Activated naive CD8-positive, alpha-beta T cell (primary cell): ENCODE data around the gene MGARP.

ENCODE experiments used
- H3K27ac Mint-ChIP-seq: one replicate; pipeline ENCODE4 v1.8.0; 2021; ENCODE audit warnings: mixed read lengths
- H3K27me3 Mint-ChIP-seq: one replicate; pipeline ENCODE4 v1.8.0; 2021; ENCODE audit warnings: mixed read lengths
- H3K36me3 Mint-ChIP-seq: one replicate; pipeline ENCODE4 v1.8.0; 2021; ENCODE audit warnings: mixed read lengths
- H3K4me1 Mint-ChIP-seq: one replicate; pipeline ENCODE4 v1.8.0; 2021; ENCODE audit warnings: low read depth, mixed read lengths
- H3K4me3 Mint-ChIP-seq: one replicate; pipeline ENCODE4 v1.8.0; 2021; ENCODE audit warnings: mild to moderate bottlenecking, mixed read lengths
- H3K9me3 Mint-ChIP-seq: one replicate; pipeline ENCODE4 v1.8.0; 2021; ENCODE audit warnings: low read depth, mixed read lengths

The MGARP gene

DNA sequence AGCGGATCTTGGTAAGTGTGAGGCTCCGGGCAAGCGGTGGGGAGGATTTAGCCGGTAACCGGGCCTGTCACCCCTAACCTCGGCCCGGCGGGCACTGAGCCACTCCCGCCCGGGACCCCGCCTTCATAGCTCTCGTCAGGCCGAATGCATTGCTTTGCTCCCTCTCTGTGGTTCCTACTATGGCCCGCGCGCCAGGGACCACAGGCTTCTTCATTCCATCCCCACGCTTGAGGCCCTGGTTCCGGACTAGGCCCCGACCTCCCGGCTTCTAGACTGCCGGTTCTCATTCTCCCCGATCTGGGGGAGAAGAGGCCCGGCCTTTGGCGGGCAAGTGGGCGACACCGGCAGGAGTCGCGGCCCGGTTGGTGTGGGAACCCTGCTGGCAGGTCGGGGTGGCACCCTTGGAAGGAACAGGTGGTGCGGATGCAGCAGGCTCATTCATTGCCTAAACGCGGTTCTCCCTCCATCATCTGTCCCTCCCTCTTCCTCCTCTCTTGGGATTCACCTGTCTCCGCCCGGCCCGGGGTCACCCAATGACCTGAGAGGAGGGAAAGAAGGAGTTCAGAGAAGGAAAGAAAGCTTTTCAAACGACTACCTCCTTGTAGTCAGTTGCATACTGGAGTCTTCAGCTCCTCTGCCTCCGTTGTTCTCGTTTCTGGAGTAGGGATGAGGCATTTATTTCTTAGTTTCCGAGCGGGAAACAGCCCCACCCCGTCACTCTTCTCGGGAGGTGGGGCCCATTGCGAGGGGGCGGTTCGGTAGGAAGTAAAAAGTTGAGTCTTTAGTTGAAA is 22.0 kb upstream of the MGARP start, which contains the start of gene NDUFC1:
NDUFC1 (minus strand) TSS at position 657 of the 791 bp plus-strand sequence. CDS start 6,679 bp downstream, outside the sequence.
- Mint-ChIP-seq H3K36me3 (peaks cover 10% of the 10 kb centered on the region), H3K27ac (peak within 1 kb of the TSS; percentile 100), H3K4me1 (peaks cover 58% of the 10 kb centered on the region), H3K9me3 (peaks cover 3% of the 10 kb centered on the region), H3K4me3 (peak within 1 kb of the TSS; percentile 100), H3K27me3 (no peaks in the 10 kb centered on the region)

DNA sequence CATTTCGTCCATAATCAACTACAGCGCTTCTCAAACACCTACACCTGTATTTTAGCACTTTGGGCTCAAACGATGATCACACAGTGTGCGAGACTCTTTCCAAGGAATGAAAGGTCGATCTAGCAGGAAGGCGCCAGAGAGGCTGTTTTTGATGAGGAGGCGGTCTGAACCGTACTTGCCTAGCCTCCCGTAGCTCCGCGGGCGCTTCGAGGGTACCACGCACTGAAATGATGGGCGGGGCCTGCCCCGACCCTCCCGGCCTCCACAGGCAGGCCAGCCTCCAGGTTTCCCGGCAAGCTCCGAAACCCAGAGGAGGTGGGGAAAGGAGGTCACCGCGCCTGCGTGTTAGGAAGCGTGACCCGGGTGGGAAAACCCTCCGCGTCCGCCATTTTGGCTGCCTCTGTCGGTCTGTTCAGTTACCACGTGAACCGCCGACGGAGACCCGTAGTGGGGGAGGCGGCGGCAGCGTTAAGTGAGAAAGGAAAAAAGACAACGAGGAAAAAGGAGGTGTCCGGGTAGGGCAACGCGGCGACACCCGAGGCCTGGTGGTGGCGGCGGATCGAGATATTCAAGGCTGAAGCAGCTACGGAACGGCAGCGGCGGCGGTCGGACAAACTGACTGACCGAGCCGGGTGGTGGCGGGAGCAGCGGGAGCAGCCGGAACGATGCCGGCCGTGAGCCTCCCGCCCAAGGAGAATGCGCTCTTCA is 21.2 kb upstream of the MGARP start, which contains the start of gene NAA15:
NAA15 (plus strand) TSS at position 393 of the 708 bp plus-strand sequence; CDS start at position 666, 273 bp downstream.
- peaks cover 8% of the 10 kb centered on the region for H3K36me3 Mint-ChIP-seq
- H3K4me1 Mint-ChIP-seq = peaks cover 55% of the 10 kb centered on the region
- peak within 1 kb of the TSS; percentile 100 for H3K4me3 Mint-ChIP-seq
- H3K27ac Mint-ChIP-seq = peak within 1 kb of the TSS; percentile 100
- peaks cover 3% of the 10 kb centered on the region for H3K9me3 Mint-ChIP-seq
- H3K27me3 Mint-ChIP-seq = no peaks in the 10 kb centered on the region

DNA sequence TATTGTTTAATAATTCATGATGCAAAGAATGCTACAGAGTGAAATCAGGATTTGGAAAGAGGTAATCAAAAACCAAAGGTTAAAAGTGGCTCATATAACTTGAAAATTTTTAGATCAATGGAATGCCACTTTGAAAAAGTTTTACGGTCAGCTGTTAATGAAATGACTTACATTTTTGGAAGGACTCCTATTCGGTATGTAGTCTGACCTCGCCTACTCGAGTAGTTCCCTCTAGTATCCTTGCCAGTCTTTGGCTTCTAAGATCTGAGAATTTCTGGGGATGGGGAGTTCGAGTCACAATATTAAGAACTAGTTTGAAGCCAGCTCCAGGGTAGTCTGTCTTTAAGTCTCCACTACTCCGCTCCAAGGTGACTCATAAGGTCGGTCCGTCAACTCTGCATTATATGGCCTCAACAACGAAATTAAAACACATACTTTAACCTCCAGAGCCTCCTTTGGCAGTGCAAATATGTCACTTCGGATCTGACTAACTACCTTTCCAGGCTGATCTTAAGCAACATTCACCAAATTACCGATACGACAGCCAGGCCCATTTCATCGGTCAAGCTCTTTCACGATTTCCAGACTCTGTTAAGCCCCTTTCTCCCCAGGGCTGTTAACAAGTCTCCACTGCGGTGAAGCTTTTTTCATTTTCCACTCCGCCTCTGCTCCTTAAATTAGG is 20.5 kb upstream of the MGARP start:
- Mint-ChIP-seq H3K9me3 (peaks cover 3% of the 10 kb centered on the region), H3K27me3 (no peaks in the 10 kb centered on the region), H3K27ac (peak overlapping the region; percentile 100), H3K4me3 (peak overlapping the region; percentile 100), H3K4me1 (peaks cover 59% of the 10 kb centered on the region), H3K36me3 (peaks cover 6% of the 10 kb centered on the region)

DNA sequence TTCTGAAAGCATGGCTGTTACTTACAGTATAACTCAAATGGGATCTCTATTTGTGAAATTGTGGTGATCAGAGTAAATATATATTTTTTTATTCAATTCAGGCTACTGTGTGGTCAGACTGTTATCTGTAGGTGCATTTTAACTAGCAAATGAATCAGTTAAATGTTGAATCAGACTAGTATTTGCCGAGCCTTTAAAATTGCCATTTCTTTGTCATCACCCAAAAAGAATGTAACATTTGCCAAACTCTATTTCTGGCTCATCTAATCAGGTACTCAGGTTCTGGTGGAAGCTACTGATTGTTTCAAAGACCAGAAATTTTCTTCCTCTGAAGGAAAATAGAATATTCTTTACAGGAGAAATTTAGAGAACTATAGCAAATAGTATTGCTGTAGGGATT is 19.5 kb upstream of the MGARP start:
- peaks cover 56% of the 10 kb centered on the region for H3K4me1 Mint-ChIP-seq
- peak overlapping the region; percentile 100 for H3K4me3 Mint-ChIP-seq
- H3K27me3 Mint-ChIP-seq = no peaks in the 10 kb centered on the region
- no peak overlapping the region for H3K27ac Mint-ChIP-seq
- H3K9me3 Mint-ChIP-seq = no peaks in the 10 kb centered on the region
- peaks cover 5% of the 10 kb centered on the region for H3K36me3 Mint-ChIP-seq

DNA sequence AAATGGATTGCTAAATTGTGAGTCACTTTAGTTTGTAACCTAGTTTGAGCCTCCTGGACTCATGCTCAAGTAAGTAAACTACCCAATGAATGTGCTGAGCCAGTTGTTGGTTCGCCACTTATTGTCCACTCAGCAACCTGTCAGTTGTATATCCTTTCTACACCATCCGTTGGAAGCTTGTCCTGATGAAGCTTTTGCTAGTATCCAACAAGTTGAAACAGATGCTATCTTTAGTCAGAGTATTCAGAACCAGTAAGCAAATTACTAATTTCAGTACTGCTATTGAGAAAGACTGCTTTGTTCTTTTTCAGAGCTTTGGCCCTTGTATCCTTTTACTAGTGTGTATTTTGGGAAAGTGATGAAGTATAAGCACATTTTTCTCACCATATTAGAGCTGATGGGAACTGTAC is 17.0 kb upstream of the MGARP start:
- no peak overlapping the region for H3K27ac Mint-ChIP-seq
- peaks cover 54% of the 10 kb centered on the region for H3K4me1 Mint-ChIP-seq
- H3K9me3 Mint-ChIP-seq = no peaks in the 10 kb centered on the region
- no peak overlapping the region for H3K4me3 Mint-ChIP-seq
- H3K36me3 Mint-ChIP-seq = peaks cover 5% of the 10 kb centered on the region
- no peaks in the 10 kb centered on the region for H3K27me3 Mint-ChIP-seq

DNA sequence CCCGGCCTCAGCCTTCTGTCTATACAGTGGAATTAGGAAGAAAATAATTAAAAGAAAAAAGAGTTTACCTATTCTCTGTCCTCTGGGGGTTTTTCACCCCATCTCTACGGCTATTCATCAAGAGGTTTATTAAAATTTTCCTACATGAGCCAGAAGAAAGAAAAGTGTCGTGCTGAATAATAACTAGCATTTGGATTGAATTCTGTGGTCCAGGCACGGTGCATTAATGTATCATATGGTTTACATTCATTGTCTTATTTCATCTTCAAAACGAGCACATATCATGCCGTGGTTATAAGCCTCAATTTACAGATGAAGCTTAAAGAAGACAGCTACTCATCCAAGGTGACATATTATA is 15.9 kb upstream of the MGARP start:
- peak overlapping the region; percentile 94 for H3K27ac Mint-ChIP-seq
- H3K4me1 Mint-ChIP-seq = peaks cover 52% of the 10 kb centered on the region
- no peaks in the 10 kb centered on the region for H3K27me3 Mint-ChIP-seq
- peak overlapping the region; percentile 93 for H3K4me3 Mint-ChIP-seq
- peaks cover 5% of the 10 kb centered on the region for H3K36me3 Mint-ChIP-seq
- H3K9me3 Mint-ChIP-seq = no peaks in the 10 kb centered on the region

DNA sequence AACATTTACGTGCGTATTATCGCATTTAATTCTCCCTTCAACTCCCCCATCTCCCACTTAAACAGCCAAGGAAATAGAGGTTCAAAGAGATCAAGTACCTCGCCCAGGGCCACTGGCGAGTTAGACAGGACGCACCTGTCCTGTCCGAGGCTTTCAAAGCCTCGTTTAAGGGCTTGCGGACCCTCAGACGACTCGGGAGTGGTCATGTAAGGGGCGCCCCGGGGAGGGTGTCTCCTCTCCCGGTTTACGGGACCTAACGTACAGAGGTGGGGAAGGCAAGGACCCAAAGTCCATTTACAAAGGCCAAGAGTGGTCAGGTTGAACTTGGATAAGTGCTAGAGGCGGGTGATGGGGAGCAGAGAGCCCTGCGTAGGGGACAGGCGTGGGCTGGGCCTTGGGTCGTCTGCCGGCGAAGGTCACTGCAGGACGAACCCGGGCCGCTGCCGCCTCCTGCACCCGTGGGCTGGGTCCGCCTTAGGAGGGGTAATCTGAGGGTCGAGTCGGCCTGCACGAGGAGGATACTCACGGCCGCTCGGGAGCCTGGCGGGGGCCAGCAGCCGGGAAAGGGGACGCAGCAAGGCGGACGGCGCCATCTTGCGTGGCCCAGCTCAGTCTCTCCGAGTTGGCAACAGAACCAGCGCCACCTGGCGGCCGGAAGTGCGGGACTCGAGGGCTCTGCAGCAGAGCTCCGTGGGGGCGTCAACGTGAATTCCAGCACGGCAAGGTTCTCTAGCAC is 15.3 kb upstream of the MGARP start:
- Mint-ChIP-seq H3K36me3 (peaks cover 5% of the 10 kb centered on the region), H3K9me3 (no peaks in the 10 kb centered on the region), H3K27ac (peak overlapping the region; percentile 94), H3K4me1 (peaks cover 46% of the 10 kb centered on the region), H3K27me3 (no peaks in the 10 kb centered on the region), H3K4me3 (peak overlapping the region; percentile 93)

DNA sequence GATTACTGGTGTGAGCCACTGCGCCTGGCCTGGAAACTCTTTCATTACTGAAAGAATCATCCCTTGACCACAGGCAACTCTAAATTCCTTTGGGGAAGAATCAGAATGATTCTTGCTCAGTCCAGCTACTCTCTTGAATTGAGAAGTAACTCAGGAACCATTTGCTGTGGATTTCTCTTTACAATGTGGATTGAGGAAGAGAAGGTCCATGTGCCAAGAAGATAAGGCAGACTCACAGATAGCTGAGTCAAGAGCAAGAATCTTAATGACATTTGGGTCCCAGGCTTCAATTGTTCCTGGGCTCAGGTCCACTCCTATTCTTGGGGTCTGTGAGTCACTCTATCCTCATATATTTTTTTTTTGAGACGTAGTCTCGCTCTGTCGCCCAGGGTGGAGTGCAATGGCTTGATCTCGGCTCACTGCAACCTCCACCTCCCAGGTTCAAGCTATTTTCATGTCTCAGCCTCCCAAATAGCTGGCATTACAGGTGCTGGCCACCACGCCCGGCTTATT is 6.2 kb upstream of the MGARP start:
- H3K4me1 Mint-ChIP-seq = peaks cover 2% of the 10 kb centered on the region
- H3K9me3 Mint-ChIP-seq = no peaks in the 10 kb centered on the region
- no peak overlapping the region for H3K4me3 Mint-ChIP-seq
- H3K27ac Mint-ChIP-seq = no peak overlapping the region
- peaks cover 6% of the 10 kb centered on the region for H3K36me3 Mint-ChIP-seq
- no peaks in the 10 kb centered on the region for H3K27me3 Mint-ChIP-seq

DNA sequence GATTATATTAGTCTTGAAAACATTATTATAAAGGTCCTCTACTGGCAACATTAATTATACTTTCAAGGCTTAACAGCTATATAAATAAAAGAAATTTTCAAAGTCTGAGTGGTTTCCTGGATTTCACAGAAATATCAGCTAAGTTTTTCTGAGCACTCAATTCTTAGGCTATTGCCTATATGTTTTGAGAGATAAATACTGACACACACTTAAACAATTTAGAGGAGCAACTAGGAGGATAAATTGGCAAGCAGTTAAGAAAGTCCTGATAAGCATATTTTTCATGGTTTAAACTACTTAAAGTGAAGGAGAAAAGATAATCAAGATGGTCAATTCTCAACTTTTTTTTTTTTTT is 2.7 kb upstream of the MGARP start:
- H3K4me1 Mint-ChIP-seq = peaks cover 11% of the 10 kb centered on the region
- no peak overlapping the region for H3K27ac Mint-ChIP-seq
- H3K4me3 Mint-ChIP-seq = no peak overlapping the region
- H3K9me3 Mint-ChIP-seq = no peaks in the 10 kb centered on the region
- peaks cover 4% of the 10 kb centered on the region for H3K27me3 Mint-ChIP-seq
- peaks cover 4% of the 10 kb centered on the region for H3K36me3 Mint-ChIP-seq

DNA sequence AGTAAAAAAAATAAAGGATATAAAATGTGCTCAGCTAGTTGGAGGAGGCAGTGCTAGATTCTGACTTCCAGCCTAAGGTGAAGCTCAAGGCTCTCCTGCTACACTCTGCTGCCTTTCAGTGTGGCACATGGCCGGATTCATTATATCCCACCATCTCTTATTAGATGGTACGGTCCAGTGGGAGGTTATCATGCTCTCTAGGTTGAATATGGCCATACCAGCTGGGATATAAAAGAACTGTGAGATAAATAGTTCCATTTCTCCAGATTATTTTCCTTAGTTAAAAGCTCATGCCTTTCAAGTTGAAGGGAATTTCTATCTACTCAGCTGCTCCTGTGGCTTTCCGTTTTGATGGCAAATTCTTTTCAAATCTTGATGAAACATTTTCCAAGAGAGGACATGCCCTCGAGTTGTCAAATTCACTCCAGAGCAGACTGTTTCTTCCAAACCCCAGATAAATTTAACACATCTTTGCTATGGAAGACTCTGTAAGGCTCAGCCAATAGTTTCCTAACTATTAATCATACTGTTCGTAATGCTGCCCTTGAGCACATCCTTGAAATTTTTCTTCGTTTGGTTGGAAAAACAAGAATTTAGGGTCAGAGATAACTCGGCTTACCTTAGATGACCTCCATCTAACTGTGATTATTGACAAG is 2.2 kb upstream of the MGARP start:
- H3K27me3 Mint-ChIP-seq = peaks cover 6% of the 10 kb centered on the region
- H3K36me3 Mint-ChIP-seq = peaks cover 4% of the 10 kb centered on the region
- no peaks in the 10 kb centered on the region for H3K9me3 Mint-ChIP-seq
- no peak overlapping the region for H3K27ac Mint-ChIP-seq
- no peak overlapping the region for H3K4me3 Mint-ChIP-seq
- peaks cover 11% of the 10 kb centered on the region for H3K4me1 Mint-ChIP-seq

DNA sequence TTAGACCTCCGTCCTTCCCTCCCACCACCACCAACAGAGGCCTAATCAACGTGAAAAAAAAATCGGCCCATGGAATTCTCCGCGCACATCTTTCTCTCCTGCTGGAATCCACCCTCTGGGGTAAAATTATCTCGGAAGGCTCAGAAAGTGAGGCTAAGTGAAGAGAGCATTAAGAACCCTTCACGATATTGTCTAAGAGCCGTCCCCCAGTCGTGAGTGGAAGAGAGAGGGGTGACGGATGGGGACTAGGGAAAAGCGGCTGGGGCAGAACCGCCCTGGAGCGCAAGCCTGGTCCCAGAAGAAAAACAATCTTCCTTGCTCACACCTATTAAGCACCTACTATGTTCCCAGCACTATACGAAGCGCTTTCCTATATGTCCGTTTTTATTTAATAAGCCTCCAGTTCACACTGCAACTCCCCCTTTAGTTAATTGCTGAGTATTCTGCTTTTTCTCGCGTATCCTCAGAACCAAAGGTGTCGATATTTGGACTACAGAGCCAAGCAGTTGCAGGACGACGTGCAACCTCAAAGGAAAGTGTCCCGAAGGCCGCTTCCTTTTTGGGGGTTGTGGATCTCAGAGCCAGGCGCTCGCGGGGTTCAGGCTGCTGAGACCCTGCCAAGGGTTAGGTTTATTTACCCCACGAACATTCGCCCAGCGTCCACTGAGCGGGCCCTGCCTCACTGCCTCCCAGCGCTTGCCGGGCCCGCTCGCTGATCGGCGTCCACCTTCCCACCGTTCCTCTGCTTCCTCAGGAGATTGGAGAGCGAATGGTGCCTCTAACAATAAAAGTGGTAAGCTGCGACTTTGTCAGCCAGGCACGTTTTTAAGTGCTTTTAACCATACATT is 889 bp downstream of the MGARP start:
- H3K27ac Mint-ChIP-seq = no peak overlapping the region
- H3K4me3 Mint-ChIP-seq = peak overlapping the region; percentile 83
- H3K4me1 Mint-ChIP-seq = peaks cover 11% of the 10 kb centered on the region
- peaks cover 14% of the 10 kb centered on the region for H3K27me3 Mint-ChIP-seq
- H3K9me3 Mint-ChIP-seq = no peaks in the 10 kb centered on the region
- H3K36me3 Mint-ChIP-seq = peaks cover 2% of the 10 kb centered on the region

DNA sequence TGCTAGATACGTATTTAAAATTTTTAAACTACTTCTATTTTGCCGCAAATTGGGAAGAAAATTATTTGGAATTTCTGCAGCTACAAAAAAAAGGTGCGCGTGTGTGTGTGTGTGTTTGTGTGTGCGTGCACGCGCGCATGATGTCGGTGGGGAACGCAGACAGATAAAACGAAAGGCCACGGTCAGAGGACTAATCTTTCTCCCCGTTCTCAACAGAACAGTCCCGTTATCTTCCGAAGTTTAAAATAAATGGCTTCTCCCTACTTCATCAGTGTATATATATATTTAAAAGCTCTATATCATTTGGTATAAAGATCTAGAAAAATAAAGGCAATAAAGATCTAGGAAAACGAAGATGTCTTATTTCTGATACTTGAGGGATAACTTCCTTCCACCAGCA is 1.5 kb downstream of the MGARP start:
- peaks cover 2% of the 10 kb centered on the region for H3K36me3 Mint-ChIP-seq
- H3K4me3 Mint-ChIP-seq = peak overlapping the region; percentile 83
- no peak overlapping the region for H3K27ac Mint-ChIP-seq
- H3K27me3 Mint-ChIP-seq = peaks cover 14% of the 10 kb centered on the region
- H3K9me3 Mint-ChIP-seq = no peaks in the 10 kb centered on the region
- H3K4me1 Mint-ChIP-seq = peaks cover 11% of the 10 kb centered on the region

DNA sequence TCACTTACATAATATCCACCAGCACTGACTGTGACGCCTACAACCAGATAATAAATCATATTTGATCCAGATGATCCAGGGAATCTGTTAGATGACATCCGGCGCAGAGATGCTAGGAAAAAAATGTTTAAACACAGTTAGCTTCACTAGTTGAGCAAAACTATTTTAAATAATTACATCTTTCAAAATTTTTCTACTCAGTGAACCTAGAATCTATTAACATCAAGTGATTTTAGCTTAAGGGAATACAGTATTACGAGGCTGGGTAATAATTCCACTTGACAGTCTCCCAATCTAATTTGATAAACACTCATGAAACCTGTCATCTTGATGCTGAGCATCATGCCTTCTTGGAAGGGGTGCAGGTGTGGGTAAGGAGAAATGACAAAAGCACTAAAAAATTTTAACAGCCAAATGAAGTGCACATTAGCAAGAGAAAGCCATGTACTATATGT is 4.7 kb downstream of the MGARP start:
- H3K9me3 Mint-ChIP-seq = no peaks in the 10 kb centered on the region
- H3K27ac Mint-ChIP-seq = no peak overlapping the region
- H3K27me3 Mint-ChIP-seq = peaks cover 11% of the 10 kb centered on the region
- peaks cover 10% of the 10 kb centered on the region for H3K4me1 Mint-ChIP-seq
- no peak overlapping the region for H3K4me3 Mint-ChIP-seq
- H3K36me3 Mint-ChIP-seq = peaks cover 2% of the 10 kb centered on the region
